ENCODE measurements around the gene RFPL1. TPM values are rescaled to one million over a fixed set of nuclear protein-coding genes. Genes with fewer than 3 reads are reported as not detected.

The RFPL1 gene
- total and polyA plus RNA-seq, 2 donors, result 0.05 TPM

GRCh38 chr22:29433856-29434255, 4.5 kb upstream of the RFPL1 start:
- Histone ChIP-seq H3K36me3 (ENCODE audit: control insufficient read depth in 2 of 2, insufficient read depth in 2 of 2, low read length in 1 of 2) (no peaks in the 10 kb centered on the region), H3K27ac (ENCODE audit: low read depth in 1 of 2, low read length in 1 of 2) (no peak overlapping the region), H3K4me1 (ENCODE audit: control insufficient read depth in 2 of 2, insufficient read depth in 2 of 2, low read length in 2 of 2) (no peaks in the 10 kb centered on the region), H3K4me3 (ENCODE audit: low read length in 2 of 2) (no peak overlapping the region), H3K27me3 (ENCODE audit: control insufficient read depth in 2 of 2, insufficient read depth in 1 of 2, low read length in 1 of 2) (peaks cover 0 to 13% of the 10 kb centered on the region in 2 donors), H3K9me3 (ENCODE audit: control insufficient read depth in 2 of 2, insufficient read depth in 1 of 2, low read length in 1 of 2) (no peaks in the 10 kb centered on the region)
- 97% methylated on average over 3 of the region's 3 CpGs for WGBS
- DNase-seq (ENCODE audit: low read depth in 6 of 9, low spot score in 9 of 9), result no peak

GRCh38 chr22:29434288-29434687, 4.1 kb upstream of the RFPL1 start:
- Histone ChIP-seq H3K27me3 (ENCODE audit: control insufficient read depth in 2 of 2, insufficient read depth in 1 of 2, low read length in 1 of 2) (peaks cover 0 to 13% of the 10 kb centered on the region in 2 donors), H3K9me3 (ENCODE audit: control insufficient read depth in 2 of 2, insufficient read depth in 1 of 2, low read length in 1 of 2) (no peaks in the 10 kb centered on the region), H3K36me3 (ENCODE audit: control insufficient read depth in 2 of 2, insufficient read depth in 2 of 2, low read length in 1 of 2) (no peaks in the 10 kb centered on the region), H3K4me3 (ENCODE audit: low read length in 2 of 2) (no peak overlapping the region), H3K27ac (ENCODE audit: low read depth in 1 of 2, low read length in 1 of 2) (no peak overlapping the region), H3K4me1 (ENCODE audit: control insufficient read depth in 2 of 2, insufficient read depth in 2 of 2, low read length in 2 of 2) (no peaks in the 10 kb centered on the region)
- 95% methylated on average over 7 of the region's 7 CpGs for WGBS
- no peak for DNase-seq (ENCODE audit: low read depth in 6 of 9, low spot score in 9 of 9)

GRCh38 chr22:29435236-29436136, 2.9 kb upstream of the RFPL1 start:
- H3K36me3 ChIP-seq (ENCODE audit: control insufficient read depth in 2 of 2, insufficient read depth in 2 of 2, low read length in 1 of 2), result no peaks in the 10 kb centered on the region
- WGBS, result 91% methylated on average over 5 of the region's 5 CpGs
- no peaks in the 10 kb centered on the region for H3K9me3 ChIP-seq (ENCODE audit: control insufficient read depth in 2 of 2, insufficient read depth in 1 of 2, low read length in 1 of 2)
- no peak overlapping the region for H3K4me3 ChIP-seq (ENCODE audit: low read length in 2 of 2)
- peaks cover 0 to 13% of the 10 kb centered on the region in 2 donors for H3K27me3 ChIP-seq (ENCODE audit: control insufficient read depth in 2 of 2, insufficient read depth in 1 of 2, low read length in 1 of 2)
- H3K4me1 ChIP-seq (ENCODE audit: control insufficient read depth in 2 of 2, insufficient read depth in 2 of 2, low read length in 2 of 2), result no peaks in the 10 kb centered on the region
- H3K27ac ChIP-seq (ENCODE audit: low read depth in 1 of 2, low read length in 1 of 2), result no peak overlapping the region
- DNase-seq (ENCODE audit: low read depth in 6 of 9, low spot score in 9 of 9), result no peak

GRCh38 chr22:29442976-29443375, 4.6 kb downstream of the RFPL1 start:
- no peaks in the 10 kb centered on the region for H3K9me3 ChIP-seq (ENCODE audit: control insufficient read depth in 2 of 2, insufficient read depth in 1 of 2, low read length in 1 of 2)
- no peaks in the 10 kb centered on the region for H3K4me1 ChIP-seq (ENCODE audit: control insufficient read depth in 2 of 2, insufficient read depth in 2 of 2, low read length in 2 of 2)
- no peak for DNase-seq (ENCODE audit: low read depth in 6 of 9, low spot score in 9 of 9)
- peaks cover 0 to 4% of the 10 kb centered on the region in 2 donors for H3K27me3 ChIP-seq (ENCODE audit: control insufficient read depth in 2 of 2, insufficient read depth in 1 of 2, low read length in 1 of 2)
- H3K27ac ChIP-seq (ENCODE audit: low read depth in 1 of 2, low read length in 1 of 2), result no peak overlapping the region
- no peak overlapping the region for H3K4me3 ChIP-seq (ENCODE audit: low read length in 2 of 2)
- H3K36me3 ChIP-seq (ENCODE audit: control insufficient read depth in 2 of 2, insufficient read depth in 2 of 2, low read length in 1 of 2), result no peaks in the 10 kb centered on the region
- whole genome bisulfite sequencing, result 89% methylated on average over 1 of the region's 1 CpG

GRCh38 chr22:29443452-29443851, 5.1 kb downstream of the RFPL1 start:
- no peak for DNase-seq (ENCODE audit: low read depth in 6 of 9, low spot score in 9 of 9)
- Histone ChIP-seq H3K27me3 (ENCODE audit: control insufficient read depth in 2 of 2, insufficient read depth in 1 of 2, low read length in 1 of 2) (peaks cover 0 to 4% of the 10 kb centered on the region in 2 donors), H3K4me1 (ENCODE audit: control insufficient read depth in 2 of 2, insufficient read depth in 2 of 2, low read length in 2 of 2) (no peaks in the 10 kb centered on the region), H3K27ac (ENCODE audit: low read depth in 1 of 2, low read length in 1 of 2) (no peak overlapping the region), H3K9me3 (ENCODE audit: control insufficient read depth in 2 of 2, insufficient read depth in 1 of 2, low read length in 1 of 2) (no peaks in the 10 kb centered on the region), H3K36me3 (ENCODE audit: control insufficient read depth in 2 of 2, insufficient read depth in 2 of 2, low read length in 1 of 2) (no peaks in the 10 kb centered on the region), H3K4me3 (ENCODE audit: low read length in 2 of 2) (no peak overlapping the region)
- WGBS, result 83% methylated on average over 6 of the region's 6 CpGs

- 84% methylated on average over 14 of the region's 14 CpGs for WGBS
Measured at GRCh38 chr22:29443861-29444792, 5.7 kb downstream of the RFPL1 start.

GRCh38 chr22:29445508-29445907, 7.1 kb downstream of the RFPL1 start:
- Histone ChIP-seq H3K4me3 (ENCODE audit: low read length in 2 of 2) (no peak overlapping the region), H3K9me3 (ENCODE audit: control insufficient read depth in 2 of 2, insufficient read depth in 1 of 2, low read length in 1 of 2) (no peaks in the 10 kb centered on the region), H3K27ac (ENCODE audit: low read depth in 1 of 2, low read length in 1 of 2) (no peak overlapping the region), H3K4me1 (ENCODE audit: control insufficient read depth in 2 of 2, insufficient read depth in 2 of 2, low read length in 2 of 2) (no peaks in the 10 kb centered on the region), H3K27me3 (ENCODE audit: control insufficient read depth in 2 of 2, insufficient read depth in 1 of 2, low read length in 1 of 2) (peaks cover 0 to 4% of the 10 kb centered on the region in 2 donors), H3K36me3 (ENCODE audit: control insufficient read depth in 2 of 2, insufficient read depth in 2 of 2, low read length in 1 of 2) (no peaks in the 10 kb centered on the region)
- WGBS, result 79% methylated on average over 4 of the region's 4 CpGs
- no peak for DNase-seq (ENCODE audit: low read depth in 6 of 9, low spot score in 9 of 9)

More at GRCh38 chr22:29443861-29444792, 5.7 kb downstream of the RFPL1 start:
- Histone ChIP-seq H3K4me1 (ENCODE audit: control insufficient read depth in 2 of 2, insufficient read depth in 2 of 2, low read length in 2 of 2) (no peaks in the 10 kb centered on the region), H3K9me3 (ENCODE audit: control insufficient read depth in 2 of 2, insufficient read depth in 1 of 2, low read length in 1 of 2) (no peaks in the 10 kb centered on the region), H3K27me3 (ENCODE audit: control insufficient read depth in 2 of 2, insufficient read depth in 1 of 2, low read length in 1 of 2) (peaks cover 0 to 4% of the 10 kb centered on the region in 2 donors), H3K4me3 (ENCODE audit: low read length in 2 of 2) (no peak overlapping the region), H3K36me3 (ENCODE audit: control insufficient read depth in 2 of 2, insufficient read depth in 2 of 2, low read length in 1 of 2) (no peaks in the 10 kb centered on the region), H3K27ac (ENCODE audit: low read depth in 1 of 2, low read length in 1 of 2) (no peak overlapping the region)
- no peak for DNase-seq (ENCODE audit: low read depth in 6 of 9, low spot score in 9 of 9)

GRCh38 chr22:29447906-29448305, 9.5 kb downstream of the RFPL1 start:
- Histone ChIP-seq H3K27me3 (ENCODE audit: control insufficient read depth in 2 of 2, insufficient read depth in 1 of 2, low read length in 1 of 2) (peaks cover 0 to 4% of the 10 kb centered on the region in 2 donors), H3K36me3 (ENCODE audit: control insufficient read depth in 2 of 2, insufficient read depth in 2 of 2, low read length in 1 of 2) (no peaks in the 10 kb centered on the region), H3K4me1 (ENCODE audit: control insufficient read depth in 2 of 2, insufficient read depth in 2 of 2, low read length in 2 of 2) (no peaks in the 10 kb centered on the region), H3K27ac (ENCODE audit: low read depth in 1 of 2, low read length in 1 of 2) (no peak overlapping the region), H3K4me3 (ENCODE audit: low read length in 2 of 2) (no peak overlapping the region), H3K9me3 (ENCODE audit: control insufficient read depth in 2 of 2, insufficient read depth in 1 of 2, low read length in 1 of 2) (no peaks in the 10 kb centered on the region)
- 91% methylated on average over 5 of the region's 5 CpGs for WGBS
- no peak for DNase-seq (ENCODE audit: low read depth in 6 of 9, low spot score in 9 of 9)
